B cell (primary cell): ENCODE data around the gene ZC2HC1B. TPM values are rescaled to one million over a fixed set of nuclear protein-coding genes. Genes with fewer than 3 reads are reported as not detected.
A peak's percentile ranks its signal among the peaks of the same experiment; 100 is the strongest.

ENCODE experiments used
- ATAC-seq: fragments of 200-7000 bp; cut with Tn5 transposase; one replicate; pipeline ENCODE4 v1.10.0; 2021; ENCODE audit warnings: low read depth, mild to moderate bottlenecking, moderate number of reproducible peaks, moderate library complexity
- CTCF ChIA-PET: fragments of 350-600 bp; sonication (Branson Sonifier 250); formaldehyde crosslinking; loops from one replicate; lab custom pipeline; 2021; ENCODE audit warnings: antibody characterized with exemption, inconsistent platforms; lab: Charles Lee
- POLR2A ChIA-PET: fragments of 350-600 bp; sonication (Branson Sonifier 250); formaldehyde crosslinking; loops from one replicate; lab custom pipeline; 2021; ENCODE audit warnings: antibody characterized with exemption; lab: Charles Lee
- DNase-seq: peaks from one replicate; pipeline ENCODE4 v3.0.0; 2013
- H2AFZ ChIP-seq: 2 replicates; pipeline ENCODE4 v1.6.1; 2012; ENCODE audit warnings: mild to moderate bottlenecking, low read depth, low read length; ENCODE audit not compliant: insufficient read depth, poor library complexity, severe bottlenecking
- H3K27ac ChIP-seq, 2 donors: 1 replicate in 1 of 2; 2 replicates in 1 of 2; pipeline ENCODE4 v1.5.1; 2012 to 2013; ENCODE audit warnings: low read length in 2 of 2, mild to moderate bottlenecking in 2 of 2, moderate library complexity in 1 of 2
- H3K27me3 ChIP-seq, 4 experiments: fragments of 200-600 bp in 1 of 4; sonication (generic) in 1 of 4; replicated peaks in 1 of 4; 1 replicate in 2 of 4; 2 replicates in 2 of 4; pipeline versions ENCODE4 v1.6.1 to v1.7.0; 2013 to 2016; ENCODE audit warnings: low read length in 3 of 4, mild to moderate bottlenecking in 2 of 4, mixed read lengths in 1 of 4, moderate library complexity in 1 of 4; ENCODE audit not compliant: insufficient read depth in 4 of 4, control insufficient read depth in 3 of 4; ENCODE audit errors: control extremely low read depth in 1 of 4
- H3K36me3 ChIP-seq, 2 experiments: replicated peaks in 1 of 2; 1 replicate in 1 of 2; 2 replicates in 1 of 2; pipeline versions ENCODE4 v1.6.1 to v1.7.1; 2013; ENCODE audit warnings: low read length in 1 of 2; ENCODE audit not compliant: insufficient read depth in 2 of 2, control insufficient read depth in 1 of 2; ENCODE audit errors: control extremely low read depth in 1 of 2, extremely low read depth in 1 of 2
- H3K4me1 ChIP-seq, 2 donors: fragments of 200-600 bp in 1 of 2; sonication (generic) in 1 of 2; 1 replicate in 1 of 2; 2 replicates in 1 of 2; pipeline versions ENCODE4 v1.5.1 to v1.6.1; 2013 to 2017; ENCODE audit warnings: low read length in 2 of 2; ENCODE audit not compliant: control insufficient read depth in 2 of 2, insufficient read depth in 2 of 2
- H3K4me2 ChIP-seq: replicated peaks from 2 replicates; pipeline ENCODE3; 2012; ENCODE audit warnings: mild to moderate bottlenecking, low read depth, low read length; ENCODE audit not compliant: poor library complexity, severe bottlenecking
- H3K4me3 ChIP-seq, 5 experiments: fragments of 200-600 bp in 1 of 5; sonication (generic) in 1 of 5; 1 replicate in 3 of 5; 2 replicates in 2 of 5; pipeline versions ENCODE4 v1.5.1 to v1.7.0; 2011 to 2016; ENCODE audit warnings: low read length in 4 of 5, mild to moderate bottlenecking in 4 of 5, low read depth in 2 of 5, control low read depth in 1 of 5, moderate library complexity in 1 of 5; ENCODE audit not compliant: insufficient read depth in 1 of 5; ENCODE audit errors: control extremely low read depth in 1 of 5, extremely low read depth in 1 of 5
- H3K79me2 ChIP-seq: fragments of 200-600 bp; sonication (generic); one replicate; pipeline ENCODE4 v1.6.0; 2016; ENCODE audit warnings: low read length; ENCODE audit not compliant: control insufficient read depth, insufficient read depth
- H3K9ac ChIP-seq: fragments of 200-600 bp; sonication (generic); 2 replicates; pipeline ENCODE4 v1.6.1; 2017; ENCODE audit warnings: mild to moderate bottlenecking, low read length, moderate library complexity
- H3K9me3 ChIP-seq, 3 donors: one replicate each; pipeline versions ENCODE4 v1.6.1 to v1.7.1; 2013; ENCODE audit warnings: low read length in 2 of 3; ENCODE audit not compliant: control insufficient read depth in 2 of 3, insufficient read depth in 1 of 3; ENCODE audit errors: control extremely low read depth in 1 of 3
- H4K20me1 ChIP-seq: 2 replicates; pipeline ENCODE4 v1.6.0; 2012; ENCODE audit warnings: mild to moderate bottlenecking, low read length; ENCODE audit not compliant: insufficient read depth, control insufficient read depth, poor library complexity, severe bottlenecking
- H3K27ac Mint-ChIP-seq: one replicate; pipeline ENCODE4 v1.8.0; 2021; ENCODE audit warnings: mixed read lengths
- H3K27me3 Mint-ChIP-seq: one replicate; pipeline ENCODE4 v1.8.0; 2021; ENCODE audit warnings: mixed read lengths
- H3K4me1 Mint-ChIP-seq: one replicate; pipeline ENCODE4 v1.8.0; 2021; ENCODE audit warnings: mixed read lengths
- H3K4me3 Mint-ChIP-seq: one replicate; pipeline ENCODE4 v1.8.0; 2021; ENCODE audit warnings: mixed read lengths
- H3K9me3 Mint-ChIP-seq: one replicate; pipeline ENCODE4 v1.8.0; 2022; ENCODE audit warnings: mixed read lengths; ENCODE audit not compliant: insufficient read depth
- EZH2 ChIP-seq: IDR thresholded peaks from 2 replicates; pipeline ENCODE4 v1.6.1; 2012; ENCODE audit warnings: borderline replicate concordance, low read depth, mild to moderate bottlenecking, moderate library complexity, low read length; ENCODE audit not compliant: insufficient read depth, poor library complexity, severe bottlenecking
- WGBS: methylation state at CpG from one replicate; pipeline ENCODE4 v1.1.5; 2013; ENCODE audit warnings: missing lambda C conversion rate; ENCODE audit not compliant: insufficient coverage; 5-methylcytosine and 5-hydroxymethylcytosine counted together
- intact Hi-C: fragments of 100-400 bp; cut with micrococcal nuclease; formaldehyde crosslinking; loops from one replicate; pipeline ENCODE4 v1.10.0; 2022
- polyA plus RNA-seq: library from polyadenylated mRNA; depleted of rRNA; stranded (reverse); fragments of >200 nt; gene quantifications from 2 replicates; pipeline ENCODE4 v1.2.3, GENCODE V29; 2012
- total RNA-seq, 2 donors: library from RNA; stranded (reverse); fragments of 120-200 nt in 1 of 2; gene quantifications; 1 replicate in 1 of 2; 2 replicates in 1 of 2; pipeline versions ENCODE4 v1.2.3 to v1.2.4, GENCODE V29; 2013 to 2022
- TF ChIP-seq, protein P1 (sequence below): fragments of 200-600 bp; IDR thresholded peaks from one replicate; pipeline ENCODE4 v1.8.0; 2022; ENCODE audit warnings: antibody characterized with exemption, mild to moderate bottlenecking

The ZC2HC1B gene
- total and polyA plus RNA-seq, 2 donors (not counting 1 experiment from before 2014, with no cell fraction given) = 0.51 to 0.84 TPM

DNA sequence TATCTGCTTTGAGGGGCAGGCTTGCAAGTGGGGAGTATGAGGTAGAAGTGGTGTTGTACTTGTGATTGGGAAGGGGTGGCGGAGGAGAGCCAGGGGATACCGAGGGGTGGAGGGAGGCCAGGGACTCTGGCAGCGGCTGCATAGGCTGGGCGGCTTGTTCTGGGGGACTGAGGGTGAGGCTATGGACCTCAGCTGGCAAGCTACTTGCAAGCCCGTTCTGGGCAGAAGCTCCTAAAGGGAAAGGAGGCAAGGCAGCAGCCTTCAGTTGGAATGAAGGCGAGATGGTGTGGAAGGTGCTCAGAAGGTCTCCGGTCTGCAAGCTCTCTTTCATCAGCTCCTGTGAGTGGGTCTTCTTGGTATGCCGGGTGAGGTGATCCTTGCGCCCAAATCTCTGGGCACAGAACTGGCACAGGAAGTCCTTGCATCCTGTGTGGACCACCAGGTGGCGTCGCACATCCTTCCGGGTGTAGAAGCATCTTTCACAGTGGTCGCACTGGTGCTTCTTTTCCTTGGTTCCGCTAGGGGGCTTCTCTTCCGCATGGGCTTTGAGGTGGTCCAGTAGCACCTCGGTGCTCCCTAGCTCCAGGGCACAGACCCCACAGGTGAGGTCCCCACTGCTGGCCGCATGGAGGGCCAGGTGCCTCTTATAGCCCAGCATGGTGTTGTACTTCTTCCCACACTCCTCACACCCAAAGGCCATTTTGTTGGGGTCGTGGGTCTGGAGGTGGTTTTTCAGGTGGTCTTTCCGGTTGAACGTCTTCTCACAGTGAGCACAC is 77.8 kb downstream of the ZC2HC1B start:
- Mint-ChIP-seq H3K9me3 (no peaks in the 10 kb centered on the region), H3K27ac (no peak overlapping the region), H3K4me3 (no peak overlapping the region), H3K4me1 (peaks cover 3% of the 10 kb centered on the region), H3K27me3 (no peaks in the 10 kb centered on the region)
- Histone ChIP-seq H3K79me2 (no peaks in the 10 kb centered on the region), H3K9ac (no peak overlapping the region), H4K20me1 (no peaks in the 10 kb centered on the region), H3K4me2 (no peak overlapping the region), H3K9me3 (peaks cover 0 to 5% (median 0%) of the 10 kb centered on the region in 3 donors), H3K36me3 (peaks cover 0 to 3% of the 10 kb centered on the region in 2 experiments), H3K27me3 (no peaks in the 10 kb centered on the region), H3K4me3 (no peak overlapping the region), H2AFZ (no peak overlapping the region), H3K27ac (no peak overlapping the region), H3K4me1 (no peaks in the 10 kb centered on the region)
- intact Hi-C loops = loop anchor here (2.0 to 5.0 kb wide), 3 partner anchors 100 to 541 kb away; partner anchors contain the start of gene LTV1
- ATAC-seq (peak; percentile 48), DNase-seq (peak; percentile 41)
- TF ChIP-seq, protein P1, sequence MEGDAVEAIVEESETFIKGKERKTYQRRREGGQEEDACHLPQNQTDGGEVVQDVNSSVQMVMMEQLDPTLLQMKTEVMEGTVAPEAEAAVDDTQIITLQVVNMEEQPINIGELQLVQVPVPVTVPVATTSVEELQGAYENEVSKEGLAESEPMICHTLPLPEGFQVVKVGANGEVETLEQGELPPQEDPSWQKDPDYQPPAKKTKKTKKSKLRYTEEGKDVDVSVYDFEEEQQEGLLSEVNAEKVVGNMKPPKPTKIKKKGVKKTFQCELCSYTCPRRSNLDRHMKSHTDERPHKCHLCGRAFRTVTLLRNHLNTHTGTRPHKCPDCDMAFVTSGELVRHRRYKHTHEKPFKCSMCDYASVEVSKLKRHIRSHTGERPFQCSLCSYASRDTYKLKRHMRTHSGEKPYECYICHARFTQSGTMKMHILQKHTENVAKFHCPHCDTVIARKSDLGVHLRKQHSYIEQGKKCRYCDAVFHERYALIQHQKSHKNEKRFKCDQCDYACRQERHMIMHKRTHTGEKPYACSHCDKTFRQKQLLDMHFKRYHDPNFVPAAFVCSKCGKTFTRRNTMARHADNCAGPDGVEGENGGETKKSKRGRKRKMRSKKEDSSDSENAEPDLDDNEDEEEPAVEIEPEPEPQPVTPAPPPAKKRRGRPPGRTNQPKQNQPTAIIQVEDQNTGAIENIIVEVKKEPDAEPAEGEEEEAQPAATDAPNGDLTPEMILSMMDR = peak; percentile 50
- no peak for TF ChIP-seq EZH2
- WGBS = 66% methylated on average over 15 of the region's 20 CpGs
- CTCF ChIA-PET = interaction anchor here (0.7 to 9.2 kb wide), 6 partner anchors 11 to 277 kb away, joined by 3 to 108 read pairs (median 4); partner anchors contain the start of gene PLAGL1
- POLR2A ChIA-PET = no interaction called here

DNA sequence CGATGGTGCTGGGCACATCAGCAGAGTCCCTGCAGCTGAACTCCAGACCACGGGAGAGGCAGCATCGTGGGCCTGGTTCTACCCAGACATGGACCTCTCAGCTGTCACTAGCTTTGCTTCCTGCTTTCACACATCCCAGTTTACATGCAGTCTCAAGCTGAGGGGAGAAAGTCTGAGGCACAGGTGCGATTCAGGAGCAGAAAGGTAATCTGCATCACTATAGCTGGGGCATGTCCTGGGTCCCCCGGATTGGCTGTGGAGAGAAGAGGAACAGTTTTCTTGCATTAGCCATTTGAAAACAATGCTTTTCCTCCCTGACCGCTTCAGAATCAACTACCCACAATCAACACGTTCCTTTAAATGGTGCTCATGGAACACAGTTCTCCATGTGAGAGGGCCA is 83.9 kb downstream of the ZC2HC1B start:
- H3K36me3 ChIP-seq = peaks cover 0 to 4% of the 10 kb centered on the region in 2 experiments
- intact Hi-C loops = no loop called here
- Mint-ChIP-seq H3K4me1 (no peaks in the 10 kb centered on the region), H3K27ac (no peak overlapping the region), H3K27me3 (no peaks in the 10 kb centered on the region), H3K9me3 (no peaks in the 10 kb centered on the region), H3K4me3 (no peak overlapping the region)
- H3K27ac ChIP-seq = no peak overlapping the region
- ATAC-seq = no peak
- H3K4me2 ChIP-seq = no peak overlapping the region
- no peak overlapping the region for H3K4me3 ChIP-seq
- no peak overlapping the region for H3K9ac ChIP-seq
- TF ChIP-seq EZH2 = no peak
- TF ChIP-seq, protein P1 = no peak
- H2AFZ ChIP-seq = no peak overlapping the region
- DNase-seq = no peak
- no peaks in the 10 kb centered on the region for H4K20me1 ChIP-seq
- no peaks in the 10 kb centered on the region for H3K4me1 ChIP-seq
- H3K27me3 ChIP-seq = no peaks in the 10 kb centered on the region
- 97% methylated on average over 3 of the region's 7 CpGs for WGBS
- CTCF ChIA-PET = no interaction called here
- POLR2A ChIA-PET = no interaction called here
- no peaks in the 10 kb centered on the region for H3K9me3 ChIP-seq
- no peaks in the 10 kb centered on the region for H3K79me2 ChIP-seq
